GM06990 (cell line): ENCODE results near the gene ATPAF2.
A peak's percentile ranks its signal among the peaks of the same experiment; 100 is the strongest.
"Not testable (repeated sequence)": the region's sequence is repeated elsewhere in the genome, so short reads cannot be mapped to it uniquely, and the experiment has no call there.

Experiments used
- DNase-seq: peaks from one replicate; pipeline ENCODE4 v3.0.0-alpha.2; 2011; ENCODE audit not compliant: insufficient read length; ENCODE audit errors: extremely low read depth
- H3K27me3 ChIP-seq: replicated peaks from 2 replicates; pipeline ENCODE4 v1.6.0; 2011; ENCODE audit warnings: low read length; ENCODE audit not compliant: control insufficient read depth, insufficient read depth
- H3K36me3 ChIP-seq: 2 replicates; pipeline ENCODE4 v1.5.1; 2011; ENCODE audit warnings: low read length; ENCODE audit not compliant: control insufficient read depth, insufficient read depth
- H3K4me3 ChIP-seq: replicated peaks from 2 replicates; pipeline ENCODE4 v1.5.1; 2011; ENCODE audit warnings: low read depth, mild to moderate bottlenecking, control low read depth, low read length
- TF ChIP-seq, protein P1 (sequence below): IDR thresholded peaks from 2 replicates; pipeline ENCODE4 v1.5.1; 2011; ENCODE audit warnings: low read length, control low read depth, mild to moderate bottlenecking, inconsistent platforms; ENCODE audit not compliant: insufficient read depth, poor library complexity, severe bottlenecking

ATPAF2 gene

GRCh38 chr17:18000030-18000408, 38.9 kb downstream of the ATPAF2 start:
- TF ChIP-seq, protein P1, sequence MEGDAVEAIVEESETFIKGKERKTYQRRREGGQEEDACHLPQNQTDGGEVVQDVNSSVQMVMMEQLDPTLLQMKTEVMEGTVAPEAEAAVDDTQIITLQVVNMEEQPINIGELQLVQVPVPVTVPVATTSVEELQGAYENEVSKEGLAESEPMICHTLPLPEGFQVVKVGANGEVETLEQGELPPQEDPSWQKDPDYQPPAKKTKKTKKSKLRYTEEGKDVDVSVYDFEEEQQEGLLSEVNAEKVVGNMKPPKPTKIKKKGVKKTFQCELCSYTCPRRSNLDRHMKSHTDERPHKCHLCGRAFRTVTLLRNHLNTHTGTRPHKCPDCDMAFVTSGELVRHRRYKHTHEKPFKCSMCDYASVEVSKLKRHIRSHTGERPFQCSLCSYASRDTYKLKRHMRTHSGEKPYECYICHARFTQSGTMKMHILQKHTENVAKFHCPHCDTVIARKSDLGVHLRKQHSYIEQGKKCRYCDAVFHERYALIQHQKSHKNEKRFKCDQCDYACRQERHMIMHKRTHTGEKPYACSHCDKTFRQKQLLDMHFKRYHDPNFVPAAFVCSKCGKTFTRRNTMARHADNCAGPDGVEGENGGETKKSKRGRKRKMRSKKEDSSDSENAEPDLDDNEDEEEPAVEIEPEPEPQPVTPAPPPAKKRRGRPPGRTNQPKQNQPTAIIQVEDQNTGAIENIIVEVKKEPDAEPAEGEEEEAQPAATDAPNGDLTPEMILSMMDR = no peak
- H3K27me3 ChIP-seq = no peaks in the 10 kb centered on the region
- H3K36me3 ChIP-seq = no peaks in the 10 kb centered on the region; the same call in 1 of the 2 replicates
- no peak for DNase-seq
- no peak overlapping the region for H3K4me3 ChIP-seq

DNA sequence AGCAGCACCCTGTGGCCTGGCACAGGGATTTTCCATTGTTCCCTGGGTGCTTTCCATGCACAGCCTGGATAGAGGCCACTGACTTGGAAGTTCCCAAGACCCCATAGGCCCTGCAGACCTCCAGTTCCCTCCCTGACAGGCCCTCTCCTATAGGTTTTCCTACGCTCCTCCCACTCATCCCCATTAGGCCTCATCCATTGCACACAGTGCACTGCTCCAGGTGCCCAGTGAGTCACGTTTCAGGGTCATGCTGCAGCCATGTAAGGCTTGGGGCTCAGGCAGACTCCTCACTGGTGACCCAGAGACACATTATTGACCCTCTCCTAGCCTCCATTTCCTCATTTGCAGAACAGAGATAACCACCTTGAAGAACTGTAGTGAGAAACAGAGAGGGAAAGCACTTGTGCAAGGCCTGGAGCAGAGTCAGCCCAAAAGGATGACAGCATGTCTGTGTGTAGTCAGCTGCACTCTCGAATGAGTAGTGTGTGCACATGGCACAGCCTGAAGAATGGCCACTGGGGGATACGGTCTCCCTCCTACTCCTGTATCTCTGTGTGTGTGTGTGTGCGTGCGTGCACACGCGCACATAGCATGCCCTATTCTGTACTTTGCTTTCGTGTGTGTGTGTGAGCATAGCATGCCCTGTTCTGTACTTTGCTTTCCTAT, 39.5 kb downstream of the ATPAF2 start:
- Histone ChIP-seq H3K27me3 (no peaks in the 10 kb centered on the region), H3K4me3 (no peak overlapping the region), H3K36me3 (no peaks in the 10 kb centered on the region; the same call in 1 of the 2 replicates)
- DNase-seq = no peak
- TF ChIP-seq, protein P1 = no peak

GRCh38 chr17:17998934-17999333, 40.0 kb downstream of the ATPAF2 start:
- H3K36me3 ChIP-seq = no peaks in the 10 kb centered on the region
- TF ChIP-seq, protein P1 = no peak
- DNase-seq = no peak
- no peak overlapping the region for H3K4me3 ChIP-seq
- no peaks in the 10 kb centered on the region for H3K27me3 ChIP-seq

DNA sequence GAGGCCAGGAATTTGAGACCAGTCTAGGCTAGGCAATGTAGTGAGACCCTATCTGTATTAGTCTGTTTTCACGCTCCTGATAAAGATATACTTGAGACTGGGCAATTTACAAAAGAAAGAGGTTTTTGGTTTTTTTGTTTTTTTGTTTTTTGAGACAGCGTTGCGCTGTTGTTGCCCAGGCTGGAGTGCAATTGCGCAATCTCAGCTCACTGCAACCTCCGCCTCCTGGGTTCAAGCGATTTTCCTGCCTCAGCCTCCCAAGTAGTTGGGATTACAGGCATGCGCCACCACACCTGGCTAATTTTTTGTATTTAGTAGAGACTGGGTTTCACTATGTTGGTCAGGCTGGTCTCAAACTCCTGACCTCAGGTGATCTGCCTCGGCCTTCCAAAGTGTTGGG, 43.1 kb downstream of the ATPAF2 start:
- not testable (repeated sequence) for H3K27me3 ChIP-seq, DNase-seq, H3K4me3 ChIP-seq, H3K36me3 ChIP-seq

- H3K36me3 ChIP-seq = no peaks in the 10 kb centered on the region
- H3K4me3 ChIP-seq = no peak overlapping the region
- H3K27me3 ChIP-seq = no peaks in the 10 kb centered on the region
- no peak for DNase-seq
- TF ChIP-seq, protein P1 = peak; percentile 36
Observed at GRCh38 chr17:17994271-17995069, 44.5 kb downstream of the ATPAF2 start.

- TF ChIP-seq, protein P1 = no peak
- DNase-seq = no peak
- Histone ChIP-seq H3K27me3 (no peaks in the 10 kb centered on the region), H3K36me3 (no peaks in the 10 kb centered on the region), H3K4me3 (no peak overlapping the region)
Observed at GRCh38 chr17:17993852-17994251, 45.1 kb downstream of the ATPAF2 start.
